Measurements from ENCODE around the gene LPP.

The LPP gene

GRCh38 chr3:188271226-188271914 lies 117.4 kb downstream of the LPP start:
- DNase-seq: peak in 1 of 51 donors; percentile 32

GRCh38 chr3:188272481-188273372 lies 118.8 kb downstream of the LPP start:
- DNase-seq: peak in 5 of 51 donors; percentile 21 to 62 (median 23)

GRCh38 chr3:188274249-188274915 lies 120.4 kb downstream of the LPP start:
- DNase-seq: no peak

GRCh38 chr3:188276375-188276774 lies 122.4 kb downstream of the LPP start:
- no peak for DNase-seq

- DNase-seq: no peak
Observed at GRCh38 chr3:188278717-188279324, 124.9 kb downstream of the LPP start.

GRCh38 chr3:188279502-188280335 lies 125.8 kb downstream of the LPP start:
- DNase-seq: peak in 2 of 51 donors; percentile 14 to 18

- no peak for DNase-seq
Observed at GRCh38 chr3:188280627-188281026, 126.7 kb downstream of the LPP start.

- DNase-seq: no peak
Observed at GRCh38 chr3:188282871-188283270, 128.9 kb downstream of the LPP start.

GRCh38 chr3:188283347-188283746 lies 129.4 kb downstream of the LPP start:
- DNase-seq: no peak

GRCh38 chr3:188284455-188285212 lies 130.7 kb downstream of the LPP start:
- DNase-seq: no peak

GRCh38 chr3:188286087-188286513 lies 132.1 kb downstream of the LPP start:
- DNase-seq: peak in 3 of 51 donors; percentile 25 to 45 (median 28)

- no peak for DNase-seq
Observed at GRCh38 chr3:188287339-188287738, 133.4 kb downstream of the LPP start.

GRCh38 chr3:188287762-188288505 lies 134.0 kb downstream of the LPP start:
- DNase-seq: peak in 1 of 51 donors; percentile 22

GRCh38 chr3:188292251-188292650 lies 138.3 kb downstream of the LPP start:
- no peak for DNase-seq

GRCh38 chr3:188292827-188293226 lies 138.9 kb downstream of the LPP start:
- DNase-seq: no peak

GRCh38 chr3:188294113-188294512 lies 140.2 kb downstream of the LPP start:
- no peak for DNase-seq

- peak in 7 of 51 donors; percentile 23 to 73 (median 54) for DNase-seq
Observed at GRCh38 chr3:188294823-188295487, 141.0 kb downstream of the LPP start.

- DNase-seq: no peak
Observed at GRCh38 chr3:188295876-188296275, 141.9 kb downstream of the LPP start.
